H1 (cell line): Measurements from ENCODE around the gene CLBA1. TPM values are rescaled to one million over a fixed set of nuclear protein-coding genes. Genes with fewer than 3 reads are reported as not detected.

ENCODE experiments used
- ATF3 ChIP-seq: IDR thresholded peaks from 2 replicates; pipeline ENCODE4 v1.6.1; 2011; ENCODE audit warnings: low read depth, mild to moderate bottlenecking, low read length; ENCODE audit not compliant: insufficient read depth
- CHD7 ChIP-seq: fragments of 300-600 bp; sonication (generic); IDR thresholded peaks from 2 replicates; pipeline ENCODE4 v1.7.1; 2012; ENCODE audit warnings: low read length, moderate library complexity, mild to moderate bottlenecking, inconsistent platforms; ENCODE audit not compliant: insufficient replicate concordance
- KDM1A ChIP-seq: fragments of 200-600, 300-600 bp; sonication (generic); IDR thresholded peaks from 2 replicates; pipeline ENCODE4 v1.7.1; 2016; ENCODE audit warnings: mild to moderate bottlenecking, low read length, borderline replicate concordance
- polyA plus RNA-seq, 7 experiments: library from polyadenylated mRNA; depleted of rRNA in 3 of 7; stranded (reverse) in 5 of 7; unstranded in 2 of 7; fragments of >200 nt in 5 of 7; fragments of 200-250 nt in 2 of 7; gene quantifications; 1 replicate in 5 of 7; 2 replicates in 1 of 7; 4 replicates in 1 of 7; pipeline versions ENCODE4 v1.2.1 to v1.2.3, GENCODE V29; 2011 to 2013; ENCODE audit warnings: missing spikeins in 2 of 7, mixed read lengths in 2 of 7
- total RNA-seq: library from RNA; stranded (reverse); fragmentation: NEBNext Ultra II Directional; extraction: Animal tissue kit (Norgen Biotek cat#: 25700); gene quantifications from 2 replicates; pipeline ENCODE4 v1.2.1, GENCODE V29; 2021

The CLBA1 gene
- total and polyA plus RNA-seq, 2 of the 8 experiments (the other 6 are each of a cell fraction or from before 2014, with no cell fraction given): 1.6 to 2.4 TPM

GRCh38 chr14:105023144-105023543 is 37.6 kb downstream of the CLBA1 start (continued):
- no peak for TF ChIP-seq ATF3
- no peak for TF ChIP-seq CHD7
- no peak for TF ChIP-seq KDM1A
